Measurements from ENCODE around the gene PGGT1B.

PGGT1B gene

GRCh38 chr5:115262321-115263077 lies at the start of gene PGGT1B:
PGGT1B (minus strand) TSS chr5:115262877; CDS start chr5:115262851, 26 bp downstream.
- FAIRE-seq (peak; percentile 88), DNase-seq (ENCODE audit: insufficient read length, low spot score) (peak; percentile 40)

GRCh38 chr5:115309751-115310370 lies 47.2 kb upstream of the PGGT1B start:
- peak; percentile 8 for FAIRE-seq
- DNase-seq (ENCODE audit: insufficient read length, low spot score), result no peak

GRCh38 chr5:115308815-115309214 lies 46.1 kb upstream of the PGGT1B start:
- FAIRE-seq, result no peak
- no peak for DNase-seq (ENCODE audit: insufficient read length, low spot score)

- DNase-seq (ENCODE audit: insufficient read length, low spot score), result no peak
- FAIRE-seq, result no peak
Measured at GRCh38 chr5:115306011-115306536, 43.4 kb upstream of the PGGT1B start.

GRCh38 chr5:115304496-115304895 lies 41.8 kb upstream of the PGGT1B start:
- DNase-seq (ENCODE audit: insufficient read length, low spot score), result no peak
- FAIRE-seq, result no peak

GRCh38 chr5:115298811-115299210 lies 36.1 kb upstream of the PGGT1B start:
- FAIRE-seq (no peak), DNase-seq (ENCODE audit: insufficient read length, low spot score) (no peak)

GRCh38 chr5:115297031-115297430 lies 34.4 kb upstream of the PGGT1B start:
- FAIRE-seq, result peak; percentile 45
- DNase-seq (ENCODE audit: insufficient read length, low spot score), result no peak

- DNase-seq (ENCODE audit: insufficient read length, low spot score) (peak; percentile 54), FAIRE-seq (no peak)
Measured at GRCh38 chr5:115296124-115297022, 33.7 kb upstream of the PGGT1B start, which contains the start of gene CCDC112. CCDC112 (minus strand) TSS chr5:115296654; CDS start chr5:115296543, 111 bp downstream.

GRCh38 chr5:115295777-115296123 lies 33.1 kb upstream of the PGGT1B start:
- DNase-seq (ENCODE audit: insufficient read length, low spot score) (no peak), FAIRE-seq (no peak)

GRCh38 chr5:115291397-115291796 lies 28.7 kb upstream of the PGGT1B start:
- FAIRE-seq (no peak), DNase-seq (ENCODE audit: insufficient read length, low spot score) (no peak)

- FAIRE-seq (no peak), DNase-seq (ENCODE audit: insufficient read length, low spot score) (no peak)
Measured at GRCh38 chr5:115289104-115289503, 26.4 kb upstream of the PGGT1B start.

GRCh38 chr5:115284021-115284420 lies 21.3 kb upstream of the PGGT1B start:
- no peak for DNase-seq (ENCODE audit: insufficient read length, low spot score)
- FAIRE-seq, result no peak

GRCh38 chr5:115282131-115282530 lies 19.5 kb upstream of the PGGT1B start:
- DNase-seq (ENCODE audit: insufficient read length, low spot score), result no peak
- FAIRE-seq, result no peak

- DNase-seq (ENCODE audit: insufficient read length, low spot score), result no peak
- FAIRE-seq, result no peak
Measured at GRCh38 chr5:115274584-115274983, 11.9 kb upstream of the PGGT1B start.

GRCh38 chr5:115272297-115272958 lies 9.8 kb upstream of the PGGT1B start:
- no peak for FAIRE-seq
- DNase-seq (ENCODE audit: insufficient read length, low spot score), result no peak

- peak; percentile 81 for FAIRE-seq
- no peak for DNase-seq (ENCODE audit: insufficient read length, low spot score)
Measured at GRCh38 chr5:115271295-115272050, 8.8 kb upstream of the PGGT1B start.

- no peak for FAIRE-seq
- DNase-seq (ENCODE audit: insufficient read length, low spot score), result no peak
Measured at GRCh38 chr5:115267617-115268016, 4.9 kb upstream of the PGGT1B start.

GRCh38 chr5:115265220-115265619 lies 2.5 kb upstream of the PGGT1B start:
- no peak for DNase-seq (ENCODE audit: insufficient read length, low spot score)

GRCh38 chr5:115264786-115265185 lies 2.1 kb upstream of the PGGT1B start:
- DNase-seq (ENCODE audit: insufficient read length, low spot score), result no peak
- FAIRE-seq, result no peak

More at GRCh38 chr5:115265220-115265619, 2.5 kb upstream of the PGGT1B start:
- FAIRE-seq, result no peak

GRCh38 chr5:115263078-115263380 lies 352 bp upstream of the PGGT1B start:
- FAIRE-seq, result peak; percentile 94

More at GRCh38 chr5:115263078-115263380, 352 bp upstream of the PGGT1B start:
- no peak for DNase-seq (ENCODE audit: insufficient read length, low spot score)

Measured in GM19239 (cell line).